GM12878 (cell line): ENCODE results near the gene HSPB1. TPM values are rescaled to one million over a fixed set of nuclear protein-coding genes. Genes with fewer than 3 reads are reported as not detected.

Experiments
- CHD1 ChIP-seq: IDR thresholded peaks from 2 replicates; pipeline ENCODE4 v1.6.1; 2012; ENCODE audit warnings: low read depth, low read length, improper control_type of control experiment
- IKZF1 ChIP-seq: fragments of 450-650 bp; conservative IDR thresholded peaks from 2 replicates; pipeline ENCODE4 v1.6.1; 2017; ENCODE audit warnings: antibody characterized with exemption, mild to moderate bottlenecking
- IRF5 ChIP-seq: fragments of 450-650 bp; IDR thresholded peaks from 2 replicates; pipeline ENCODE4 v1.6.1; 2017; ENCODE audit warnings: borderline replicate concordance
- RBBP5 ChIP-seq: fragments of 200-600 bp; sonication (generic); conservative IDR thresholded peaks from 2 replicates; pipeline ENCODE4 v1.6.1; 2016
- RCOR1 ChIP-seq: conservative IDR thresholded peaks from 2 replicates; pipeline ENCODE4 v1.6.1; 2012; ENCODE audit warnings: low read depth, low read length, improper control_type of control experiment
- SRF ChIP-seq, 2 experiments: IDR thresholded peaks; 2 replicates each; pipeline ENCODE4 v1.6.1; 2011; ENCODE audit warnings: low read depth in 2 of 2, low read length in 2 of 2, mild to moderate bottlenecking in 1 of 2, moderate library complexity in 1 of 2
- TCF12 ChIP-seq: IDR thresholded peaks from 2 replicates; pipeline ENCODE4 v1.6.1; 2011; ENCODE audit warnings: low read depth, mild to moderate bottlenecking, low read length
- USF2 ChIP-seq: IDR thresholded peaks from 2 replicates; pipeline ENCODE4 v1.6.1; 2011; ENCODE audit warnings: low read depth, low read length, improper control_type of control experiment, borderline replicate concordance
- ZBTB33 ChIP-seq: fragments of 450-650 bp; IDR thresholded peaks from 2 replicates; pipeline ENCODE4 v1.6.1; 2017; ENCODE audit warnings: mild to moderate bottlenecking
- ZSCAN29 ChIP-seq: fragments of 450-650 bp; IDR thresholded peaks from 2 replicates; pipeline ENCODE4 v1.6.1; 2017; ENCODE audit warnings: mild to moderate bottlenecking, moderate library complexity
- ZZZ3 ChIP-seq: IDR thresholded peaks from 2 replicates; pipeline ENCODE4 v1.6.1; 2011; ENCODE audit warnings: low read depth; ENCODE audit not compliant: control insufficient read depth, insufficient read length
- polyA plus RNA-seq, 11 experiments: library from polyadenylated mRNA; depleted of rRNA in 4 of 11; unstranded in 6 of 11; stranded (reverse) in 5 of 11; fragments of >200 nt; fragmentation: Nextera tagmentation in 4 of 11; fragmentation: Illumina TruSeq in 1 of 11; extraction: Ambion mirVana in 4 of 11; extraction: Trizol in 1 of 11; gene quantifications; 1 replicate in 1 of 11; 2 replicates in 10 of 11; pipeline versions ENCODE4 v1.2.1 to v1.2.3, GENCODE V29; 2011 to 2016; ENCODE audit warnings: inconsistent platforms in 2 of 11, missing spikeins in 2 of 11, low read depth in 1 of 11
- total RNA-seq, 4 experiments: library from RNA; depleted of rRNA in 3 of 4; stranded (reverse); fragments of >200 nt in 3 of 4; fragmentation: Illumina TruSeq in 1 of 4; extraction: Trizol in 1 of 4; gene quantifications; 2 replicates each; pipeline versions ENCODE4 v1.2.1 to v1.2.3, GENCODE V29; 2013 to 2021
- TF ChIP-seq, protein P1 (sequence below): fragments of 450-650 bp; IDR thresholded peaks from 2 replicates; pipeline ENCODE4 v1.6.1; 2017; ENCODE audit warnings: antibody characterized with exemption, mild to moderate bottlenecking, moderate library complexity
- TF ChIP-seq, protein P2 (sequence below): IDR thresholded peaks from 2 replicates; pipeline ENCODE4 v1.6.1; 2012; ENCODE audit warnings: improper control_type of control experiment, low read depth, low read length; ENCODE audit not compliant: insufficient replicate concordance
- TF ChIP-seq, protein P3 (sequence below): fragments of 450-650 bp; IDR thresholded peaks from 2 replicates; pipeline ENCODE4 v1.6.1; 2017; ENCODE audit warnings: low read depth, mild to moderate bottlenecking, moderate library complexity

HSPB1 gene
- total and polyA plus RNA-seq, 10 of the 15 experiments (the other 5 are each of a cell fraction or from before 2014, with no cell fraction given) = 13.7 to 297 (median 62.0) TPM

DNA sequence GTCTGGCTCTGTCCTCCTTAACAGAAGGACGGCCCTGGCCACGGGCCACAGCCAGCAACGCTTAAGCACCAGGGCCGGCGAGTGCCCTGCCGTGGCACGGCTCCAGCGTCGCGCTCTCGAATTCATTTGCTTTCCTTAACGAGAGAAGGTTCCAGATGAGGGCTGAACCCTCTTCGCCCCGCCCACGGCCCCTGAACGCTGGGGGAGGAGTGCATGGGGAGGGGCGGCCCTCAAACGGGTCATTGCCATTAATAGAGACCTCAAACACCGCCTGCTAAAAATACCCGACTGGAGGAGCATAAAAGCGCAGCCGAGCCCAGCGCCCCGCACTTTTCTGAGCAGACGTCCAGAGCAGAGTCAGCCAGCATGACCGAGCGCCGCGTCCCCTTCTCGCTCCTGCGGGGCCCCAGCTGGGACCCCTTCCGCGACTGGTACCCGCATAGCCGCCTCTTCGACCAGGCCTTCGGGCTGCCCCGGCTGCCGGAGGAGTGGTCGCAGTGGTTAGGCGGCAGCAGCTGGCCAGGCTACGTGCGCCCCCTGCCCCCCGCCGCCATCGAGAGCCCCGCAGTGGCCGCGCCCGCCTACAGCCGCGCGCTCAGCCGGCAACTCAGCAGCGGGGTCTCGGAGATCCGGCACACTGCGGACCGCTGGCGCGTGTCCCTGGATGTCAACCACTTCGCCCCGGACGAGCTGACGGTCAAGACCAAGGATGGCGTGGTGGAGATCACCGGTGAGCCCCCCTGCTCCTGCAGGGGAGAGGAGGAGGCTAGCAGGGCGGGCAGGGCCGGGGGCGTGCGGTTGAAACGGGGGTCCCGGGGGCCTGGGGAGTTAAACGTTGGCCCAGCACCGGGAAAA is at the start of gene HSPB1 (continued):
- TF ChIP-seq, protein P1, sequence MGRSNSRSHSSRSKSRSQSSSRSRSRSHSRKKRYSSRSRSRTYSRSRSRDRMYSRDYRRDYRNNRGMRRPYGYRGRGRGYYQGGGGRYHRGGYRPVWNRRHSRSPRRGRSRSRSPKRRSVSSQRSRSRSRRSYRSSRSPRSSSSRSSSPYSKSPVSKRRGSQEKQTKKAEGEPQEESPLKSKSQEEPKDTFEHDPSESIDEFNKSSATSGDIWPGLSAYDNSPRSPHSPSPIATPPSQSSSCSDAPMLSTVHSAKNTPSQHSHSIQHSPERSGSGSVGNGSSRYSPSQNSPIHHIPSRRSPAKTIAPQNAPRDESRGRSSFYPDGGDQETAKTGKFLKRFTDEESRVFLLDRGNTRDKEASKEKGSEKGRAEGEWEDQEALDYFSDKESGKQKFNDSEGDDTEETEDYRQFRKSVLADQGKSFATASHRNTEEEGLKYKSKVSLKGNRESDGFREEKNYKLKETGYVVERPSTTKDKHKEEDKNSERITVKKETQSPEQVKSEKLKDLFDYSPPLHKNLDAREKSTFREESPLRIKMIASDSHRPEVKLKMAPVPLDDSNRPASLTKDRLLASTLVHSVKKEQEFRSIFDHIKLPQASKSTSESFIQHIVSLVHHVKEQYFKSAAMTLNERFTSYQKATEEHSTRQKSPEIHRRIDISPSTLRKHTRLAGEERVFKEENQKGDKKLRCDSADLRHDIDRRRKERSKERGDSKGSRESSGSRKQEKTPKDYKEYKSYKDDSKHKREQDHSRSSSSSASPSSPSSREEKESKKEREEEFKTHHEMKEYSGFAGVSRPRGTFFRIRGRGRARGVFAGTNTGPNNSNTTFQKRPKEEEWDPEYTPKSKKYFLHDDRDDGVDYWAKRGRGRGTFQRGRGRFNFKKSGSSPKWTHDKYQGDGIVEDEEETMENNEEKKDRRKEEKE = no peak
- TF ChIP-seq, protein P2, sequence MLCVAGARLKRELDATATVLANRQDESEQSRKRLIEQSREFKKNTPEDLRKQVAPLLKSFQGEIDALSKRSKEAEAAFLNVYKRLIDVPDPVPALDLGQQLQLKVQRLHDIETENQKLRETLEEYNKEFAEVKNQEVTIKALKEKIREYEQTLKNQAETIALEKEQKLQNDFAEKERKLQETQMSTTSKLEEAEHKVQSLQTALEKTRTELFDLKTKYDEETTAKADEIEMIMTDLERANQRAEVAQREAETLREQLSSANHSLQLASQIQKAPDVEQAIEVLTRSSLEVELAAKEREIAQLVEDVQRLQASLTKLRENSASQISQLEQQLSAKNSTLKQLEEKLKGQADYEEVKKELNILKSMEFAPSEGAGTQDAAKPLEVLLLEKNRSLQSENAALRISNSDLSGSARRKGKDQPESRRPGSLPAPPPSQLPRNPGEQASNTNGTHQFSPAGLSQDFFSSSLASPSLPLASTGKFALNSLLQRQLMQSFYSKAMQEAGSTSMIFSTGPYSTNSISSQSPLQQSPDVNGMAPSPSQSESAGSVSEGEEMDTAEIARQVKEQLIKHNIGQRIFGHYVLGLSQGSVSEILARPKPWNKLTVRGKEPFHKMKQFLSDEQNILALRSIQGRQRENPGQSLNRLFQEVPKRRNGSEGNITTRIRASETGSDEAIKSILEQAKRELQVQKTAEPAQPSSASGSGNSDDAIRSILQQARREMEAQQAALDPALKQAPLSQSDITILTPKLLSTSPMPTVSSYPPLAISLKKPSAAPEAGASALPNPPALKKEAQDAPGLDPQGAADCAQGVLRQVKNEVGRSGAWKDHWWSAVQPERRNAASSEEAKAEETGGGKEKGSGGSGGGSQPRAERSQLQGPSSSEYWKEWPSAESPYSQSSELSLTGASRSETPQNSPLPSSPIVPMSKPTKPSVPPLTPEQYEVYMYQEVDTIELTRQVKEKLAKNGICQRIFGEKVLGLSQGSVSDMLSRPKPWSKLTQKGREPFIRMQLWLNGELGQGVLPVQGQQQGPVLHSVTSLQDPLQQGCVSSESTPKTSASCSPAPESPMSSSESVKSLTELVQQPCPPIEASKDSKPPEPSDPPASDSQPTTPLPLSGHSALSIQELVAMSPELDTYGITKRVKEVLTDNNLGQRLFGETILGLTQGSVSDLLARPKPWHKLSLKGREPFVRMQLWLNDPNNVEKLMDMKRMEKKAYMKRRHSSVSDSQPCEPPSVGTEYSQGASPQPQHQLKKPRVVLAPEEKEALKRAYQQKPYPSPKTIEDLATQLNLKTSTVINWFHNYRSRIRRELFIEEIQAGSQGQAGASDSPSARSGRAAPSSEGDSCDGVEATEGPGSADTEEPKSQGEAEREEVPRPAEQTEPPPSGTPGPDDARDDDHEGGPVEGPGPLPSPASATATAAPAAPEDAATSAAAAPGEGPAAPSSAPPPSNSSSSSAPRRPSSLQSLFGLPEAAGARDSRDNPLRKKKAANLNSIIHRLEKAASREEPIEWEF = no peak
- TF ChIP-seq ZZZ3 = no peak
- TF ChIP-seq, protein P3, sequence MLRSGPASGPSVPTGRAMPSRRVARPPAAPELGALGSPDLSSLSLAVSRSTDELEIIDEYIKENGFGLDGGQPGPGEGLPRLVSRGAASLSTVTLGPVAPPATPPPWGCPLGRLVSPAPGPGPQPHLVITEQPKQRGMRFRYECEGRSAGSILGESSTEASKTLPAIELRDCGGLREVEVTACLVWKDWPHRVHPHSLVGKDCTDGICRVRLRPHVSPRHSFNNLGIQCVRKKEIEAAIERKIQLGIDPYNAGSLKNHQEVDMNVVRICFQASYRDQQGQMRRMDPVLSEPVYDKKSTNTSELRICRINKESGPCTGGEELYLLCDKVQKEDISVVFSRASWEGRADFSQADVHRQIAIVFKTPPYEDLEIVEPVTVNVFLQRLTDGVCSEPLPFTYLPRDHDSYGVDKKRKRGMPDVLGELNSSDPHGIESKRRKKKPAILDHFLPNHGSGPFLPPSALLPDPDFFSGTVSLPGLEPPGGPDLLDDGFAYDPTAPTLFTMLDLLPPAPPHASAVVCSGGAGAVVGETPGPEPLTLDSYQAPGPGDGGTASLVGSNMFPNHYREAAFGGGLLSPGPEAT = no peak
- TF ChIP-seq CHD1 = no peak
- no peak for TF ChIP-seq USF2
- no peak for TF ChIP-seq ZBTB33
- peak; percentile 38; the same call in 1 of the 2 replicates for TF ChIP-seq TCF12
- TF ChIP-seq RCOR1 = no peak
- no peak for TF ChIP-seq IRF5
- no peak for TF ChIP-seq RBBP5
- peak; percentile 58 for TF ChIP-seq IKZF1
- TF ChIP-seq ZSCAN29 = 0 out of 2 replicates have a peak, but pooled peaks have one; percentile 67
- peak in 1 of 2 experiments; percentile 21; a peak in 1 of 4 replicates for TF ChIP-seq SRF (IDR thresholded peaks at IDR 0.05; ENCODE audit: low read depth in 2 of 2, low read length in 2 of 2)
